ENCODE results near the gene PPP3CA.

PPP3CA gene

DNA sequence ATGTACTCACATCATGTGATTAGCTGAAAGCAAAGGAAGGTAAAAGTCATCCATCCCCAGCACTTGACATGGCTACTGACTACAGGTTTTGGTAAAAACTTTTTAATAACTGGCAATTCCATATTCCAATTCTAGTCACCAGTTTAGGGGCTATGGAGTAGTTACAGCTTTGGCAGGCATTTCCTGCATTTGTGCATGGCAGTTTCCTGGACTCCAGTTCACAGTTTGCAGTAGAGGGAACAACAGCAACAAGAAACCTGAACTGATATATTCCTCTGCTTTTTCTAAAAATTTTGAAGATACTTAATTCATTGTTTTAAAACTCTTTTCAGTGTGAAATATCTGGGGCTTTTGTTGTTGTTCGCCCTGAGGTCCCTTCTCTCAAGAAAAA lies 184.3 kb downstream of the PPP3CA start:
- Histone ChIP-seq H3K4me3 (ENCODE audit: low read depth in 1 of 2, low read length in 2 of 2) (no peak overlapping the region), H3K9me3 (ENCODE audit: low read length) (no peaks in the 10 kb centered on the region), H3K4me1 (ENCODE audit: insufficient read depth, low read length) (peaks cover 3% of the 10 kb centered on the region), H3K9ac (ENCODE audit: low read length) (no peak overlapping the region), H3K27ac (ENCODE audit: low read depth, low read length) (no peak overlapping the region), H3K36me3 (ENCODE audit: insufficient read depth, low read length) (no peaks in the 10 kb centered on the region), H3K27me3 (ENCODE audit: control insufficient read depth in 1 of 2, insufficient read depth in 2 of 2, low read length in 2 of 2) (no peaks in the 10 kb centered on the region)

DNA sequence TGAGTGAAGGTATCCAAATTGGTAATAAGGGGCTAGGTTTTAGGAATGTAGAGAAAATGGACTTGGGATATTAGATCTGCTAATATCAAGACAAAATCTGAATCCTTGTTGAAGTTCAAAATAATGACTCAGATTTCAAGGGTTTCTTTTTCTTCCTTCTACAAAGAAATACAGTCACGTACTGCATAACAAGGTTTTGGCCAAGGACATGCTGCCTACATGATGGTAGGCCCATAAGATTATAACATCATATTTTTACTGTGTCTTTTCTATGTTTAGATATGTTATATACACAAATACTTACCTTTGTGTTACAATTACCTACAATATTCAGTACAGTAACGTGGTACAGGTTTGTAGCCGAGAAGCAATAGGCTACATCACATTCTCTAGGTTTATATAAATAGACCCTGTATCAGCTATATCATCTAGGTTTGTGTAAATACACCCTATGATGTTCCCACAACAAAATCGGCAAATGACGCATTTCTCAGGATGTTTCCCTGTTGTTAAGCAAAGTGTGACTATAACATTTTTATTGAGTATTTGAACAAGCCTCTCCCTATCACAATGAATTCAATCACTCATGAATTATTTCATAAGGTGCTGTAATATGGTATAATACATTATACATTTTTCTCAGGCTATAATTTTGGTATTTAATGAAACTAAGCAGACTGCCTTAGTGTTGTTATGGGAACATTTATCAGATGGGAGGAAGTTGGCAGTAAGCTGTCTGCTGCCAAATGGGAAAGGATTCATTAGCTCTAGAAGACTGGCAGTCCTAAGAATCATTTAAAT lies 186.3 kb downstream of the PPP3CA start:
- no peak overlapping the region for H3K4me3 ChIP-seq (ENCODE audit: low read depth in 1 of 2, low read length in 2 of 2)
- H3K27ac ChIP-seq (ENCODE audit: low read depth, low read length), result no peak overlapping the region
- no peaks in the 10 kb centered on the region for H3K36me3 ChIP-seq (ENCODE audit: insufficient read depth, low read length)
- no peaks in the 10 kb centered on the region for H3K27me3 ChIP-seq (ENCODE audit: control insufficient read depth in 1 of 2, insufficient read depth in 2 of 2, low read length in 2 of 2)
- H3K4me1 ChIP-seq (ENCODE audit: insufficient read depth, low read length), result peaks cover 3% of the 10 kb centered on the region
- no peak overlapping the region for H3K9ac ChIP-seq (ENCODE audit: low read length)
- no peaks in the 10 kb centered on the region for H3K9me3 ChIP-seq (ENCODE audit: low read length)

DNA sequence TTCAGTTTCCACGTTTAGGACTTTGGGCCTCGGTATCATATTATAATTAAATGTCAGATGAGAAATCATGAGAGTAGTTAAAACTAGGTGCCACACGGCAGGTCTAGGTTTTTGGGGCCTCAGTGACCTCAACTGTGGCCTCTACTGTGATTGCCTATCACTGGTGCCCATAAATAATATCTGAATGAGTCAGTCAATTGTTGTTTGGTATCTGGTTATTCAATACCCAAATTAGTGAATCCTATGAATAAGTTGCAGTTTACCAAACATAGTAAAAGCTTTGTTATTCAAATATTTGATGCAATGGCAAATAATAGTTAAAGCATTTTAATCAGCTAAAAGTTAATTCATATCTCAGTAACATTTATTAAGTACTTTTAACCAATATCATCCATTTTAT lies 188.8 kb downstream of the PPP3CA start:
- Histone ChIP-seq H3K4me3 (ENCODE audit: low read depth in 1 of 2, low read length in 2 of 2) (no peak overlapping the region), H3K9me3 (ENCODE audit: low read length) (no peaks in the 10 kb centered on the region), H3K27ac (ENCODE audit: low read depth, low read length) (no peak overlapping the region), H3K4me1 (ENCODE audit: insufficient read depth, low read length) (peaks cover 3% of the 10 kb centered on the region), H3K9ac (ENCODE audit: low read length) (no peak overlapping the region), H3K36me3 (ENCODE audit: insufficient read depth, low read length) (no peaks in the 10 kb centered on the region), H3K27me3 (ENCODE audit: control insufficient read depth in 1 of 2, insufficient read depth in 2 of 2, low read length in 2 of 2) (no peaks in the 10 kb centered on the region)

DNA sequence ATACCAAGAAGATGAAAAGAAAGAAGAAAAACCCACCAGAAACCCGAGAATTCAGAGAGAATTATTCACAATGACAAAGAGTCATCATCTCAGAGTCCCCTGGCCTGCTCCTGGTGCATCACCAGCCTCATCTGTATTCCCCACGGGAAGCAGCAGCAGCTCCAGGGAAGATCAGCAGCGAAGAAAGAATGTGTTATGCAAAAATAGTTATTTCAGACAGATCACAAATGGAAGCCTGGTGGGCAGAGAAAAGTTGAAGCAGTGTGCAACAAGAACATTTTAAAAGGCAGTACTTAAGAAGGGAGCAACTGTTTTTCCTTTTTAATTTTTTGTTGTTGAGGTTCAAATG lies 189.2 kb downstream of the PPP3CA start:
- no peak overlapping the region for H3K4me3 ChIP-seq (ENCODE audit: low read depth in 1 of 2, low read length in 2 of 2)
- H3K4me1 ChIP-seq (ENCODE audit: insufficient read depth, low read length), result peaks cover 3% of the 10 kb centered on the region
- H3K9me3 ChIP-seq (ENCODE audit: low read length), result no peaks in the 10 kb centered on the region
- no peak overlapping the region for H3K27ac ChIP-seq (ENCODE audit: low read depth, low read length)
- no peaks in the 10 kb centered on the region for H3K27me3 ChIP-seq (ENCODE audit: control insufficient read depth in 1 of 2, insufficient read depth in 2 of 2, low read length in 2 of 2)
- H3K9ac ChIP-seq (ENCODE audit: low read length), result no peak overlapping the region
- H3K36me3 ChIP-seq (ENCODE audit: insufficient read depth, low read length), result no peaks in the 10 kb centered on the region

DNA sequence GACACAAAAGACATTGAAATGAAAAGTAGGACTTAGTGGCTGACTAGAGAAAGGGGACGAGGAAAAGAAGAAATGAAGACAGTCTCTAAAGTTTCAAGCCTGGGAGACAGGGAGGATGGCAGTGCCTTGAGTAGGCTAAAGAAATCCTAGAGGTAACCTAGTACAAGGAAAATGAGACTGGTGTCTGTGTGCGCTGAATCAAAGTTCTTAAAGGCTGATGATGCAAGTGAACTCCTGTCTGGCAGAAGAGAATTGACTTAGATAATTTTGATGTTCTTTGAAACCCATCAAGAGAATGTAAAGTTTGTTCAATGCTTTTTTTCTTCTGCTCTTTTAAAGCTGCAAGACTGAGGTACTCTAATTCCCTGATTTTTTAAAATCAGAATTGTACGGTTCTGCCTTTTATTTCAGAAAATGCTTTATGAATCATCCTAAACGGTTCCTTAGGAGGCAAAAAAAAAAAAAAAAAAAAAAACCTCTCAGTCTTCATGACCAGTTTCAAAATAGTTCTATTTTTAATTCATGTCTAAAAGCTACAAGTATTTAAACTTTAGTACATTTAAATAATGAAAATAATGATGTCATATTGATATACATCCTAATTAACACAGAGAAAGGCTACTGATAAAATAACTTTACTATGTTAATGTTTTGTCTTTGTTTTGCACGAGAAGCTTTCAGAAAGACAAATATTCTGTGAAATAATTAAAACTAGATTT lies 189.8 kb downstream of the PPP3CA start:
- H3K36me3 ChIP-seq (ENCODE audit: insufficient read depth, low read length), result no peaks in the 10 kb centered on the region
- H3K27me3 ChIP-seq (ENCODE audit: control insufficient read depth in 1 of 2, insufficient read depth in 2 of 2, low read length in 2 of 2), result no peaks in the 10 kb centered on the region
- no peak overlapping the region for H3K27ac ChIP-seq (ENCODE audit: low read depth, low read length)
- H3K9me3 ChIP-seq (ENCODE audit: low read length), result no peaks in the 10 kb centered on the region
- no peak overlapping the region for H3K9ac ChIP-seq (ENCODE audit: low read length)
- peaks cover 3% of the 10 kb centered on the region for H3K4me1 ChIP-seq (ENCODE audit: insufficient read depth, low read length)
- no peak overlapping the region for H3K4me3 ChIP-seq (ENCODE audit: low read depth in 1 of 2, low read length in 2 of 2)

DNA sequence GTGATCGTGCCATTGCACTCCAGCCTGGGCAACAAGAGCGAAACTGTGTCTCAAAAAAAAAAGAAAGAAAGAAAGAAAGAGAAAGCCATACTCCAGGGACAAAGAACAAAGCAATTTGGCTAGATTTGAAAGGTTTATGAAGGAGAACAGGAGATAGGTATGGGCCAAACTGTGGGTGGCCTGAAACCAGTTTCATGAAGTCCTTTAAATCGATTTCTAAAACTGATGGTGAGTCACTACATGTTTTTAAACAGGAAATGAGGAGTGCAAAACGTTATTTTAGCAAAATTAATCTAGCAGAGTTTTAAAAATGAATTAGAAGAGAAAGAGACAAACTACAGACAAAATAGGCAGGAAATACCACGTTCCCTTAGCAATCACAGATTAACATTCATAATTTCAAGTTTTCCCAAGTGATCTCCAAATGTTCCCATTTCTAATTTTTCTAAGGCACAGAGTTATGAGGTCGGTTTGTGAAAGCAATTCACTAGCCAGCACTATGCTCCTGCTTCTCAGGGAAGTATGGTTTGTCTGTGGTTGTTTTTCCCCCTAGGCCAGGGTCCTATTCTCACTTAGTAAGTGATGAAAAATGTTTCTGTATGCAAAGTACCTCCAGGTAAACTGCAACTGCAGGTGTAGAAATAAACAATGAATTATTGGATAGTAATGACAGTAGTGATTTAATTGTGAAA lies 190.6 kb downstream of the PPP3CA start:
- no peaks in the 10 kb centered on the region for H3K36me3 ChIP-seq (ENCODE audit: insufficient read depth, low read length)
- H3K4me3 ChIP-seq (ENCODE audit: low read depth in 1 of 2, low read length in 2 of 2), result no peak overlapping the region
- H3K9ac ChIP-seq (ENCODE audit: low read length), result no peak overlapping the region
- H3K27ac ChIP-seq (ENCODE audit: low read depth, low read length), result no peak overlapping the region
- H3K27me3 ChIP-seq (ENCODE audit: control insufficient read depth in 1 of 2, insufficient read depth in 2 of 2, low read length in 2 of 2), result no peaks in the 10 kb centered on the region
- H3K9me3 ChIP-seq (ENCODE audit: low read length), result no peaks in the 10 kb centered on the region
- H3K4me1 ChIP-seq (ENCODE audit: insufficient read depth, low read length), result peaks cover 3% of the 10 kb centered on the region

DNA sequence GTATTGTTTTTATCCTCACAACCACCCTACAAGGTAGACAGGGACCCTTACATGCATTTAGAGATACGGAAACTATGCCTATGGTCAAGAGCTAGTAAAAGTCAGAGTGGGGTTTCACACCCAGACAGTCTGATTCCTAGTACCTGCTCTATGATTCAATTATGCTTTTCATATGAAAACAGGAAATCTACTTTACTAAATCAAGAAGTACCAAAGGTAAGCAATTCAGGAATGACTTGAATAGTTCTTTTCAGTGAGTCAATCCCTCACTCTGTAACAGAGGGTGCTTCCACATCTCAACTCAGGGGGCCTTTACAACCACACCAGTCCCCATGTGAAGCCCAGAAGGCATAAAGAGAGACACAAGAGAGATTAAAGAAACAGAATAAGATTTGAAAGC lies 191.4 kb downstream of the PPP3CA start:
- Histone ChIP-seq H3K27ac (ENCODE audit: low read depth, low read length) (no peak overlapping the region), H3K36me3 (ENCODE audit: insufficient read depth, low read length) (no peaks in the 10 kb centered on the region), H3K9me3 (ENCODE audit: low read length) (no peaks in the 10 kb centered on the region), H3K4me3 (ENCODE audit: low read depth in 1 of 2, low read length in 2 of 2) (no peak overlapping the region), H3K4me1 (ENCODE audit: insufficient read depth, low read length) (no peaks in the 10 kb centered on the region), H3K27me3 (ENCODE audit: control insufficient read depth in 1 of 2, insufficient read depth in 2 of 2, low read length in 2 of 2) (no peaks in the 10 kb centered on the region), H3K9ac (ENCODE audit: low read length) (no peak overlapping the region)

DNA sequence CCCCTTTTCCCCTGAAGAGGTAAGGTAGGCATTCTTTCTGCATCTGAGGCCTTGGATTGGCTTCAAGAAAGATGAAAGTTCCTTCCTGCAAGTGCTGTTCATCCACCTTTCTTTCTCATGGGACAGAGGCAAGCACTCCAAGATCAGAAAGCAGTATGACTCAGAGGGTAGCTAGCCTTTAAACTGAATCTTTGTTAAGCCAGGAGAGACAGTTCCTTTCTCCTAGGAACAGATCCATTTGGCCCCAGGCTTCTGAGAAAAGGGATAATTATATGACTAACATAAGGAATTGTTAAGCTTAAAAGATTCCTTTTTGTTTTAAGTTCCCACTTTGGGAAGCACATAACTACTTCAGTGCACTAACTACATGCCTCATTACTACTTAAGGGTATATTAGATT lies 192.0 kb downstream of the PPP3CA start:
- Histone ChIP-seq H3K9ac (ENCODE audit: low read length) (no peak overlapping the region), H3K27me3 (ENCODE audit: control insufficient read depth in 1 of 2, insufficient read depth in 2 of 2, low read length in 2 of 2) (no peaks in the 10 kb centered on the region), H3K36me3 (ENCODE audit: insufficient read depth, low read length) (no peaks in the 10 kb centered on the region), H3K4me1 (ENCODE audit: insufficient read depth, low read length) (no peaks in the 10 kb centered on the region), H3K4me3 (ENCODE audit: low read depth in 1 of 2, low read length in 2 of 2) (no peak overlapping the region), H3K9me3 (ENCODE audit: low read length) (no peaks in the 10 kb centered on the region), H3K27ac (ENCODE audit: low read depth, low read length) (no peak overlapping the region)

DNA sequence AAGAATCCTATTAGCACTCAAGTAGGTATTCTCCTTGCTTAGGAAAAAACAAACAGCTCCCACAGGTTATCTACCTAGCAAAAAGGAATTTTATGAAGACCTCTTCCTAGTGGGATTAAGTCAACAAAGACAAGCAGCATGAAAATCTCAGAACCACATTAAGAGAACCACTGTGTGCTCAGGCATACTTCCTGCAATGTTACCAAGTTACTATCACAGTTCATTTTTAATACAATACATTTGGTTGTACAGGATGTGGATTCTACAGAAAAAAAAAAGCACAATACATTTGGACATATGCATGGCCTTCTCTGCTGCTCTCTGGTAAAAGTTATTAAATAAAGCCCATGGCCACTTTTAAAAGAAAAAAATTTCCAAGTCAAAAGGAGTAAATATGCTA lies 193.7 kb downstream of the PPP3CA start:
- H3K4me1 ChIP-seq (ENCODE audit: insufficient read depth, low read length), result no peaks in the 10 kb centered on the region
- no peak overlapping the region for H3K27ac ChIP-seq (ENCODE audit: low read depth, low read length)
- no peak overlapping the region for H3K4me3 ChIP-seq (ENCODE audit: low read depth in 1 of 2, low read length in 2 of 2)
- no peak overlapping the region for H3K9ac ChIP-seq (ENCODE audit: low read length)
- H3K36me3 ChIP-seq (ENCODE audit: insufficient read depth, low read length), result no peaks in the 10 kb centered on the region
- H3K9me3 ChIP-seq (ENCODE audit: low read length), result no peaks in the 10 kb centered on the region
- H3K27me3 ChIP-seq (ENCODE audit: control insufficient read depth in 1 of 2, insufficient read depth in 2 of 2, low read length in 2 of 2), result no peaks in the 10 kb centered on the region

DNA sequence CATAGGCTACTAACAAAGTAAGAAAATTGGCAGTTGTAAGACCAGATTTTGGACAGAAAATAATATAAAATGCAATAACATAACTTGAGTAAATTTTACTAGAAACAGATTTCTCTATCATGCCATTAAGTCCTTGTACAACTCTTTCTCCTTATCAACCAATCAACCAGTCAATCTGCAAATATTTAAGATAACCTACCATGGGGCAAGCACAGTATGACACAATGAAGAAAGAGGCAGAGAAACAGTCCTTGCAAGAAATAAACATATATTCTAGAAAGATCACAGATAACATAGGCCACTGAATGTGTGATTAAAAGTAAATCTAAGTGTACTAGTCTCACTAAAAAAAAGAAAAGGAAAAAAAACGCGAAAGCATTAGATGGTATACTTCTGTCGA lies 194.8 kb downstream of the PPP3CA start:
- Histone ChIP-seq H3K9ac (ENCODE audit: low read length) (no peak overlapping the region), H3K4me1 (ENCODE audit: insufficient read depth, low read length) (no peaks in the 10 kb centered on the region), H3K36me3 (ENCODE audit: insufficient read depth, low read length) (no peaks in the 10 kb centered on the region), H3K27ac (ENCODE audit: low read depth, low read length) (no peak overlapping the region), H3K4me3 (ENCODE audit: low read depth in 1 of 2, low read length in 2 of 2) (no peak overlapping the region), H3K27me3 (ENCODE audit: control insufficient read depth in 1 of 2, insufficient read depth in 2 of 2, low read length in 2 of 2) (no peaks in the 10 kb centered on the region), H3K9me3 (ENCODE audit: low read length) (no peaks in the 10 kb centered on the region)

DNA sequence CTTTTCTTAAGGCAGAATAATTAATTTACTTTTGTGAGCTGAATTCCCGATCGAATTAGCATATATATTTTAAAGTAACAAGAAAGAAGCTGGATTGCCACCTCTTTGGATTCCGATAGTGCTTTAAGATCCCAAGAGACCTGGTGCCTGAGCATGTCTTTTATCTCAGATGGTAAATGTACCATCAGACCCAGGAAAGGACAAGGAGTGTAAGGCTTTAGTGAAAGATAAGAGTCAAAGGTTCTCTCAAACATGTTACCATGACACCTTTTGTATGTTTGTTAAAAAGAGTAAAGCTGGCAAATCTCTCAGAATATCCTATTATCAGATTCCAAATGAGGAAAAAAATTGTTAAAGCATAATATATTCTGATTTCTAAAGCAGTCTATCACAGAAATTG lies 198.8 kb downstream of the PPP3CA start:
- Histone ChIP-seq H3K9me3 (ENCODE audit: low read length) (no peaks in the 10 kb centered on the region), H3K9ac (ENCODE audit: low read length) (no peak overlapping the region), H3K27me3 (ENCODE audit: control insufficient read depth in 1 of 2, insufficient read depth in 2 of 2, low read length in 2 of 2) (no peaks in the 10 kb centered on the region), H3K27ac (ENCODE audit: low read depth, low read length) (no peak overlapping the region), H3K4me3 (ENCODE audit: low read depth in 1 of 2, low read length in 2 of 2) (no peak overlapping the region), H3K36me3 (ENCODE audit: insufficient read depth, low read length) (no peaks in the 10 kb centered on the region), H3K4me1 (ENCODE audit: insufficient read depth, low read length) (no peaks in the 10 kb centered on the region)

Data from muscle layer of colon (tissue), 2 donors.